PC-3 (cell line): Measurements from ENCODE around the gene LLPH. TPM values are rescaled to one million over a fixed set of nuclear protein-coding genes. Genes with fewer than 3 reads are reported as not detected.

Source experiments
- ATAC-seq: fragments of 200-7000 bp; cut with Tn5 transposase; 2 replicates; pipeline ENCODE4 v1.9.1; 2020; ENCODE audit warnings: mild to moderate bottlenecking, moderate library complexity
- BruUV-seq: library from RNA; stranded (reverse); fragments of 400-500 nt; replicated peaks from 2 replicates; lab custom pipeline; 2021; lab: Mats Ljungman, UMichigan
- CTCF ChIA-PET: fragments of 300-600 bp; sonication (Branson Sonifier 250); formaldehyde crosslinking; loops from one replicate; lab custom pipeline; 2022; ENCODE audit warnings: antibody characterized with exemption; lab: Charles Lee
- POLR2A ChIA-PET: fragments of 300-600 bp; sonication (Branson Sonifier 250); formaldehyde crosslinking; loops from one replicate; lab custom pipeline; 2022; ENCODE audit warnings: antibody characterized with exemption; ENCODE audit not compliant: unreplicated experiment; lab: Charles Lee
- DNase-seq: peaks from one replicate; pipeline ENCODE4 v3.0.0-alpha.2; 2015
- H2AFZ ChIP-seq: fragments of 300-600 bp; sonication (generic); 2 replicates; pipeline ENCODE4 v1.6.0; 2016; ENCODE audit warnings: antibody characterized with exemption, low read length
- H3F3A ChIP-seq: fragments of 300-600 bp; sonication (generic); one replicate; pipeline ENCODE4 v1.6.0; 2017; ENCODE audit warnings: antibody characterized with exemption, low read length, control low read depth, mild to moderate bottlenecking; ENCODE audit not compliant: unreplicated experiment
- H3K27ac ChIP-seq: fragments of 300-600 bp; sonication (generic); 2 replicates; pipeline ENCODE4 v1.5.1; 2016; ENCODE audit warnings: mild to moderate bottlenecking, low read length
- H3K27me3 ChIP-seq: fragments of 300-600 bp; sonication (generic); 2 replicates; pipeline ENCODE4 v1.6.1; 2016; ENCODE audit warnings: low read length, mixed read lengths
- H3K36me3 ChIP-seq: fragments of 300-600 bp; sonication (generic); 2 replicates; pipeline ENCODE4 v1.6.1; 2016; ENCODE audit warnings: low read depth, mixed run types, low read length, mixed read lengths
- H3K4me1 ChIP-seq: fragments of 300-600 bp; sonication (generic); 2 replicates; pipeline ENCODE4 v1.5.1; 2016; ENCODE audit warnings: low read length; ENCODE audit not compliant: insufficient read depth
- H3K4me2 ChIP-seq: fragments of 300-600 bp; sonication (generic); 2 replicates; pipeline ENCODE4 v1.6.0; 2016; ENCODE audit warnings: low read length
- H3K4me3 ChIP-seq: fragments of 300-600 bp; sonication (generic); 2 replicates; pipeline ENCODE4 v1.5.1; 2016; ENCODE audit warnings: mild to moderate bottlenecking, low read length, mixed read lengths
- H3K79me2 ChIP-seq: fragments of 300-600 bp; sonication (generic); 2 replicates; pipeline ENCODE4 v1.6.1; 2017; ENCODE audit warnings: low read length, mixed read lengths
- H3K9ac ChIP-seq: fragments of 300-600 bp; sonication (generic); 2 replicates; pipeline ENCODE4 v1.6.0; 2016; ENCODE audit warnings: mild to moderate bottlenecking, low read length
- H3K9me2 ChIP-seq: fragments of 300-600 bp; sonication (generic); replicated peaks from 2 replicates; pipeline ENCODE4 v1.6.1; 2016; ENCODE audit warnings: mixed run types, low read length, mixed read lengths
- H3K9me3 ChIP-seq: fragments of 300-600 bp; sonication (generic); 2 replicates; pipeline ENCODE4 v1.6.1; 2016; ENCODE audit warnings: low read length, mixed read lengths
- H4K20me1 ChIP-seq: fragments of 300-600 bp; sonication (generic); 2 replicates; pipeline ENCODE4 v1.6.1; 2016; ENCODE audit warnings: low read length, mixed read lengths
- CTCF ChIP-seq: fragments of 300-600 bp; sonication (generic); conservative IDR thresholded peaks from 2 replicates; pipeline ENCODE4 v1.5.1; 2017; ENCODE audit warnings: antibody characterized with exemption, low read depth, mild to moderate bottlenecking, low read length
- EZH2 ChIP-seq: fragments of 300-600 bp; sonication (generic); IDR thresholded peaks from one replicate; pipeline ENCODE4 v1.6.1; 2017; ENCODE audit warnings: antibody characterized with exemption, mild to moderate bottlenecking, low read length; ENCODE audit not compliant: unreplicated experiment
- EZH2phosphoT487 ChIP-seq: fragments of 300-600 bp; sonication (generic); IDR thresholded peaks from 2 replicates; pipeline ENCODE4 v1.6.1; 2018; ENCODE audit warnings: mild to moderate bottlenecking, antibody characterized with exemption, low read length, borderline replicate concordance
- intact Hi-C: fragments of 100-400 bp; cut with micrococcal nuclease; formaldehyde crosslinking; loops from 2 replicates; pipeline ENCODE4 v1.9.0; 2023
- total RNA-seq: library from RNA; depleted of rRNA; stranded (reverse); fragments of >200 nt; gene quantifications from 2 replicates; pipeline ENCODE4 v1.2.3, GENCODE V29; 2014

Gene LLPH
- total RNA-seq, 1 experiment from 2014 or later, result 11.2 TPM

GRCh38 chr12:66072135-66072534 is 58.4 kb downstream of the LLPH start:
- Histone ChIP-seq H3K79me2 (no peaks in the 10 kb centered on the region), H3K27me3 (no peaks in the 10 kb centered on the region), H3K9me3 (no peaks in the 10 kb centered on the region), H3K9me2 (no peaks in the 10 kb centered on the region), H3K4me2 (no peak overlapping the region), H3K27ac (no peak overlapping the region), H2AFZ (no peak overlapping the region), H3K4me3 (no peak overlapping the region), H3K4me1 (no peaks in the 10 kb centered on the region), H3K9ac (no peak overlapping the region), H3F3A (no peaks in the 10 kb centered on the region), H3K36me3 (no peaks in the 10 kb centered on the region), H4K20me1 (no peaks in the 10 kb centered on the region)
- BruUV-seq, result no TSS peak
- TF ChIP-seq EZH2phosphoT487 (no peak), EZH2 (no peak), CTCF (no peak)
- POLR2A ChIA-PET, result no interaction called here
- ATAC-seq, result no peak
- CTCF ChIA-PET, result no interaction called here
- no peak for DNase-seq
- intact Hi-C loops, result no loop called here

- no peaks in the 10 kb centered on the region for H3K9me3 ChIP-seq
- intact Hi-C loops, result no loop called here
- H3K9me2 ChIP-seq, result no peaks in the 10 kb centered on the region
- no peak overlapping the region for H3K27ac ChIP-seq
- no peak for TF ChIP-seq EZH2phosphoT487
- TF ChIP-seq EZH2, result no peak
- no peak for TF ChIP-seq CTCF
- H3K79me2 ChIP-seq, result no peaks in the 10 kb centered on the region
- H3K4me2 ChIP-seq, result no peak overlapping the region
- no peak for ATAC-seq
- H3K4me3 ChIP-seq, result no peak overlapping the region
- H3K27me3 ChIP-seq, result no peaks in the 10 kb centered on the region
- no TSS peak for BruUV-seq
- no peaks in the 10 kb centered on the region for H3K4me1 ChIP-seq
- H4K20me1 ChIP-seq, result no peaks in the 10 kb centered on the region
- no peaks in the 10 kb centered on the region for H3F3A ChIP-seq
- H2AFZ ChIP-seq, result no peak overlapping the region
- H3K9ac ChIP-seq, result no peak overlapping the region
- ChIA-PET CTCF (no interaction called here), POLR2A (no interaction called here)
- DNase-seq, result no peak
- no peaks in the 10 kb centered on the region for H3K36me3 ChIP-seq
These were observed 59.0 kb downstream of the LLPH start for GRCh38 chr12:66071549-66071948.

- no peak for TF ChIP-seq CTCF
- TF ChIP-seq EZH2, result no peak
- TF ChIP-seq EZH2phosphoT487, result no peak
- no TSS peak for BruUV-seq
- H3K36me3 ChIP-seq, result no peaks in the 10 kb centered on the region
- ChIA-PET CTCF (no interaction called here), POLR2A (interaction anchor here (0.6 kb wide), 1 partner anchor 23 kb away, joined by 5 read pairs; no protein-coding TSS in a partner anchor)
- no peaks in the 10 kb centered on the region for H3K9me2 ChIP-seq
- intact Hi-C loops, result no loop called here
- H3K4me1 ChIP-seq, result no peaks in the 10 kb centered on the region
- H2AFZ ChIP-seq, result no peak overlapping the region
- DNase-seq (no peak), ATAC-seq (no peak)
- H3K9ac ChIP-seq, result no peak overlapping the region
- no peaks in the 10 kb centered on the region for H4K20me1 ChIP-seq
- H3F3A ChIP-seq, result no peaks in the 10 kb centered on the region
- H3K4me2 ChIP-seq, result no peak overlapping the region
- H3K4me3 ChIP-seq, result no peak overlapping the region
- no peaks in the 10 kb centered on the region for H3K27me3 ChIP-seq
- H3K27ac ChIP-seq, result no peak overlapping the region
- H3K9me3 ChIP-seq, result no peaks in the 10 kb centered on the region
- no peaks in the 10 kb centered on the region for H3K79me2 ChIP-seq
These were observed 60.0 kb downstream of the LLPH start for GRCh38 chr12:66070378-66071120.
